MCF 10A (cell line): ENCODE data around the gene RCOR1. TPM values are rescaled to one million over a fixed set of nuclear protein-coding genes. Genes with fewer than 3 reads are reported as not detected.

ENCODE experiments used
- BruUV-seq: library from RNA; stranded (reverse); fragments of 400-500 nt; replicated peaks from 2 replicates; lab custom pipeline; 2021; lab: Mats Ljungman, UMichigan
- CTCF ChIA-PET: fragments of 300-600 bp; sonication (Branson Sonifier 250); formaldehyde crosslinking; extraction: SDS; loops from one replicate; lab custom pipeline; 2021; ENCODE audit warnings: antibody characterized with exemption, inconsistent platforms; lab: Yijun Ruan, JAX
- POLR2A ChIA-PET: fragments of 300-600, 350-650 bp; sonication (Branson Sonifier 250); formaldehyde crosslinking; extraction: SDS; loops from one replicate; lab custom pipeline; 2020; ENCODE audit warnings: antibody characterized with exemption, inconsistent platforms; lab: Yijun Ruan, JAX
- DNase-seq: peaks from one replicate; pipeline ENCODE4 v3.0.0-alpha.2; 2018; ENCODE audit not compliant: unreplicated experiment
- H3K27ac Mint-ChIP-seq: one replicate; pipeline ENCODE4 v1.8.0; 2022; ENCODE audit warnings: mild to moderate bottlenecking, low read depth, mixed read lengths; ENCODE audit not compliant: unreplicated experiment
- H3K27me3 Mint-ChIP-seq: one replicate; pipeline ENCODE4 v1.8.0; 2022; ENCODE audit warnings: mixed read lengths; ENCODE audit not compliant: insufficient read depth, unreplicated experiment
- H3K36me3 Mint-ChIP-seq: one replicate; pipeline ENCODE4 v1.8.0; 2022; ENCODE audit warnings: mild to moderate bottlenecking, moderate library complexity, mixed read lengths; ENCODE audit not compliant: insufficient read depth, unreplicated experiment
- H3K4me1 Mint-ChIP-seq: one replicate; pipeline ENCODE4 v1.8.0; 2022; ENCODE audit warnings: mixed read lengths; ENCODE audit not compliant: insufficient read depth, unreplicated experiment
- H3K4me3 Mint-ChIP-seq: one replicate; pipeline ENCODE4 v1.8.0; 2022; ENCODE audit warnings: mild to moderate bottlenecking, moderate library complexity, mixed read lengths; ENCODE audit not compliant: unreplicated experiment
- H3K9me3 Mint-ChIP-seq: one replicate; pipeline ENCODE4 v1.8.0; 2022; ENCODE audit warnings: mixed read lengths; ENCODE audit not compliant: unreplicated experiment
- intact Hi-C: fragments of 100-400 bp; cut with micrococcal nuclease; formaldehyde crosslinking; loops from 2 replicates; pipeline ENCODE4 v1.14.1; 2022
- total RNA-seq: library from RNA; stranded (reverse); gene quantifications from 2 replicates; pipeline ENCODE4 v1.2.3, GENCODE V29; 2022
- TF ChIP-seq, protein P1 (sequence below): fragments of 200-600 bp; IDR thresholded peaks from one replicate; pipeline ENCODE4 v1.8.0; 2022; ENCODE audit warnings: antibody characterized with exemption, mild to moderate bottlenecking; ENCODE audit not compliant: unreplicated experiment

Gene RCOR1
- total RNA-seq, 1 experiment from 2014 or later = 45.6 TPM

DNA sequence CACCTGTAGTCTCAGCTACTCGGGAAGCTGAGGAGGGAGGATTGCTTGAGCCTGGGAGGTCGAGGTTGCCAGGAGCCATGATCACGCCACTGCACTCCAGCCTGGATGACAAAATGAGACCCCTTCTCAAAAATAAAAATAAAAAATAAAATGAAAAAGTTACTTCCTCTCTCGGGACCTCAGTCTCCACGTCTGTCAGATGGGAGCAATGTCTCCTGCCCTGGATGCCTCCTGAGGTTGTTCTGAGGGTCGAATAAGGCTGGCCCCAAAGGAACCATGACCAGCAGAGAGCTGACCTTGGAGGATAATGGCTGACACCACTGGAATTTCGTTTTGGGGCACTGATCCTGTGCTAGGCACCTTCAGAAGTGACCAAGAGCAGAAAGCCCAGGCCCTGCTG is 13.6 kb upstream of the RCOR1 start:
- POLR2A ChIA-PET = interaction anchor here (0.7 to 3.0 kb wide), 6 partner anchors 11 to 375 kb away, joined by 3 to 13 read pairs (median 4); no protein-coding TSS in a partner anchor
- no peak for DNase-seq
- CTCF ChIA-PET = interaction anchor here (0.9 to 1.3 kb wide), 3 partner anchors 10 to 54 kb away, joined by 3 read pairs; no protein-coding TSS in a partner anchor
- H3K27me3 Mint-ChIP-seq = no peaks in the 10 kb centered on the region
- intact Hi-C loops = no loop called here
- H3K9me3 Mint-ChIP-seq = no peaks in the 10 kb centered on the region
- no peaks in the 10 kb centered on the region for H3K36me3 Mint-ChIP-seq
- peaks cover 26% of the 10 kb centered on the region for H3K4me1 Mint-ChIP-seq
- H3K4me3 Mint-ChIP-seq = no peak overlapping the region
- TF ChIP-seq, protein P1, sequence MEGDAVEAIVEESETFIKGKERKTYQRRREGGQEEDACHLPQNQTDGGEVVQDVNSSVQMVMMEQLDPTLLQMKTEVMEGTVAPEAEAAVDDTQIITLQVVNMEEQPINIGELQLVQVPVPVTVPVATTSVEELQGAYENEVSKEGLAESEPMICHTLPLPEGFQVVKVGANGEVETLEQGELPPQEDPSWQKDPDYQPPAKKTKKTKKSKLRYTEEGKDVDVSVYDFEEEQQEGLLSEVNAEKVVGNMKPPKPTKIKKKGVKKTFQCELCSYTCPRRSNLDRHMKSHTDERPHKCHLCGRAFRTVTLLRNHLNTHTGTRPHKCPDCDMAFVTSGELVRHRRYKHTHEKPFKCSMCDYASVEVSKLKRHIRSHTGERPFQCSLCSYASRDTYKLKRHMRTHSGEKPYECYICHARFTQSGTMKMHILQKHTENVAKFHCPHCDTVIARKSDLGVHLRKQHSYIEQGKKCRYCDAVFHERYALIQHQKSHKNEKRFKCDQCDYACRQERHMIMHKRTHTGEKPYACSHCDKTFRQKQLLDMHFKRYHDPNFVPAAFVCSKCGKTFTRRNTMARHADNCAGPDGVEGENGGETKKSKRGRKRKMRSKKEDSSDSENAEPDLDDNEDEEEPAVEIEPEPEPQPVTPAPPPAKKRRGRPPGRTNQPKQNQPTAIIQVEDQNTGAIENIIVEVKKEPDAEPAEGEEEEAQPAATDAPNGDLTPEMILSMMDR = no peak
- BruUV-seq = no TSS peak
- peak overlapping the region; percentile 34 for H3K27ac Mint-ChIP-seq

DNA sequence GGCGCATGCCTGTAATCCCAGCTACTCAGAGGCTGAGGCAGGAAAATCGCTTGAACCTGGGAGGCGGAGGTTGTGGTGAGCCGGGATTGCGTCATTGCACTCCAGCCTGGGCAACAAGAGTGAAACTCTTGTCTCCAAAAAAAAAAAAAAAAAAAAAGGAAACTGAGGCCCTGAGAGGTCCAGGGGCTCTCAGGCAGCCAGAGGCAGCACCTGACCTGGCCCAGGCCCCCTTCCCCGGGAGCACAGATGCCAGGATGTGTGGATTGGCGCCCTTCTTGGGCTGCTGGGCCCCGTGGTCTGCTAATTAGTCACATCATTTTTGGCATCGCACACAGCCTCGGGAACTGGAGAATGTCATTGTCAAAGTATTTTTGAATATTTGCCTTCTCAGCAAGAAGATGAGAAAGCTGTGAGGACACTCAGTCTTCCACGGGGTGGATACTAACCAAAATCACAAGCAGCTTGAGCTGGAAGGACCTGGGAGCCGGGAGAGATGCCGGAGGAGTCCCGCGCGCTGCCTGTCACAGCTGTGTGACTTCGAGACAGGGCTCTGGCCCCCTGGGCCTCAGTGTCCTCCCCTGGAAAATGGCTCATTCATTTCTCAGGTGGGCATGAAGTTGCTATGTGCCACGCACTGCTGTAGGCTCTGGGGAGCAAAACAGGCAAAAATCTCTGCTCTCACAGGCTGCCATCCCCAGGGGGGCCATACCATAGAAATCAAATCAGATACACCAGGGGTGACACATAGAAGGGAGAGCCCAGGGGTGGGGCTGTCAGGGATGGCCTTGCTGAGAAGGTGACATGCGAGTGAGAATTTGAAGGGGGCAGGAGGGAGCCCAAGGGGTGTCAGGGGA is 12.5 kb upstream of the RCOR1 start:
- TF ChIP-seq, protein P1 = no peak
- BruUV-seq = no TSS peak
- peak overlapping the region; percentile 69 for H3K27ac Mint-ChIP-seq
- H3K4me1 Mint-ChIP-seq = peaks cover 26% of the 10 kb centered on the region
- H3K4me3 Mint-ChIP-seq = no peak overlapping the region
- ChIA-PET POLR2A (interaction anchor here (0.6 to 3.0 kb wide), 10 partner anchors 9 to 175 kb away, joined by 3 to 13 read pairs (median 3); no protein-coding TSS in a partner anchor), CTCF (interaction anchor here (0.6 to 1.3 kb wide), 4 partner anchors 9 to 1355 kb away, joined by 3 read pairs; no protein-coding TSS in a partner anchor)
- H3K27me3 Mint-ChIP-seq = no peaks in the 10 kb centered on the region
- peak; percentile 65 for DNase-seq
- intact Hi-C loops = no loop called here
- H3K9me3 Mint-ChIP-seq = no peaks in the 10 kb centered on the region
- no peaks in the 10 kb centered on the region for H3K36me3 Mint-ChIP-seq

DNA sequence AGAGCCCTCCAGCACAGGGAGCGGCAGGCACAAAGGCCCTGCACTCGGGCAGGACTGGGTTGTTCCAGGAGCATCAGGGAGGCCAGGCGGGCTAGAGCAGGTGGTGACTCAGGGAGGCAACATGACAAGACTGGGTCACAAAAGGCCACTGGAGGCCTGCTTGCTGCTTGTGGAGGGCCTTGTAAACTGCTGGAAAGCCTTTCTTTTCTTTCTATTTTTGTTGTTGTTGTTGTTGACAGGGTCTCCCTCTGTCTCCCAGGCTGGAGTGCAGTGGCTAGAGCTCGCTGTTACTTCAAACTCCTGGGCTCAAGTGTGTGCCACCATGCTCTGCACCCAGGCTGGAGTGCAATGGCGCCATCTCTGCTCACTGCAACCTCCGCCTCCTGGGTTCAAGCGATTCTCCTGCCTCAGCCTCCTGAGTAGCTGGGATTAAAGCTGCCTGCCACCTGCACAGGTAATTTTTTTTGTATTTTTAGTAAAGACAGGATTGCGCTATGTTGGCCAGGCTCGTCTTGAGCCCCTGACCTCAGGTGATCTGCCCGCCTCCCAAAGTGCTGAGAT is 11.8 kb upstream of the RCOR1 start:
- CTCF ChIA-PET = interaction anchor here (0.6 kb wide), 3 partner anchors 57 to 95 kb away, joined by 3 read pairs; no protein-coding TSS in a partner anchor
- POLR2A ChIA-PET = interaction anchor here (0.6 to 3.0 kb wide), 5 partner anchors 9 to 95 kb away, joined by 3 to 13 read pairs (median 3); no protein-coding TSS in a partner anchor
- Mint-ChIP-seq H3K27me3 (no peaks in the 10 kb centered on the region), H3K4me1 (peaks cover 28% of the 10 kb centered on the region), H3K9me3 (no peaks in the 10 kb centered on the region), H3K4me3 (no peak overlapping the region), H3K27ac (peak overlapping the region; percentile 69), H3K36me3 (no peaks in the 10 kb centered on the region)
- no TSS peak for BruUV-seq
- no peak for DNase-seq
- intact Hi-C loops = no loop called here
- TF ChIP-seq, protein P1 = no peak

DNA sequence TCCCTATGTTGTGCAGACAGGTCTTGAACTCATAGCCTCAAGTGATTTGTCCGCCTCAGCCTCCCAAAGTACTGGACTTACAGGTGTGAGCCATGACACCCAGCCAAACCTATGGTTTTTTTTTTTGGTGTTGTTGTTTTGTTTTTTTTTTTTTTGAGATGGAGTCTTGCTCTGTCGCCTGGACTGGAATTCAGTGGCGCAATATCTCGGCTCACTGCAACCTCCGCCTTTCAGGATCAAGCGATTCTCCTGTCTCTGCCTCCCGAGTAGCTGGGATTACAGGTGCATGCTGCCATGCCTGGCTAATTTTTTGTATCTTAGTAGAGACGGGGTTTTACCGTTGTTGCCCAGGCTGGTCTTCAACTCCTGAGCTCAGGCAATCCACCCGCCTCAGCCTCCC is 11.3 kb upstream of the RCOR1 start:
- intact Hi-C loops = no loop called here
- Mint-ChIP-seq H3K4me1 (peaks cover 31% of the 10 kb centered on the region), H3K9me3 (no peaks in the 10 kb centered on the region), H3K27ac (no peak overlapping the region), H3K36me3 (no peaks in the 10 kb centered on the region), H3K4me3 (no peak overlapping the region), H3K27me3 (no peaks in the 10 kb centered on the region)
- DNase-seq = no peak
- TF ChIP-seq, protein P1 = no peak
- ChIA-PET POLR2A (interaction anchor here (1.4 to 3.0 kb wide), 2 partner anchors 10 to 40 kb away, joined by 3 to 13 read pairs; no protein-coding TSS in a partner anchor), CTCF (interaction anchor here (0.6 kb wide), 2 partner anchors 58 to 60 kb away, joined by 3 read pairs; no protein-coding TSS in a partner anchor)
- BruUV-seq = no TSS peak
